WTC11 (cell line): ENCODE measurements around the gene METTL24. TPM values are rescaled to one million over a fixed set of nuclear protein-coding genes. Genes with fewer than 3 reads are reported as not detected.
"Not testable (repeated sequence)": the region's sequence is repeated elsewhere in the genome, so short reads cannot be mapped to it uniquely, and the experiment has no call there.

ENCODE experiments used
- ATAC-seq: fragments of 200-7000 bp; cut with Tn5 transposase; 2 replicates; pipeline ENCODE4 v1.10.0; 2021; ENCODE audit warnings: mild to moderate bottlenecking, moderate library complexity
- CTCF ChIA-PET: fragments of 300-600 bp; sonication (Branson Sonifier 250); formaldehyde crosslinking; loops from one replicate; lab custom pipeline; 2021; ENCODE audit warnings: antibody characterized with exemption; lab: Charles Lee
- POLR2A ChIA-PET: fragments of 350-600 bp; sonication (Branson Sonifier 250); formaldehyde crosslinking; loops from one replicate; lab custom pipeline; 2021; ENCODE audit warnings: antibody characterized with exemption; lab: Charles Lee
- DNase-seq: peaks from one replicate; pipeline ENCODE4 v3.0.0; 2021; ENCODE audit warnings: low spot score
- H3K27ac Mint-ChIP-seq: 2 replicates; pipeline ENCODE4 v1.8.0; 2021; ENCODE audit warnings: mixed read lengths
- H3K27me3 Mint-ChIP-seq: 2 replicates; pipeline ENCODE4 v1.8.0; 2021; ENCODE audit warnings: low read depth, mild to moderate bottlenecking, moderate library complexity, mixed read lengths
- H3K36me3 Mint-ChIP-seq: 2 replicates; pipeline ENCODE4 v1.8.0; 2021; ENCODE audit warnings: mixed read lengths
- H3K4me1 Mint-ChIP-seq: 2 replicates; pipeline ENCODE4 v1.8.0; 2022; ENCODE audit warnings: mixed read lengths
- H3K4me3 Mint-ChIP-seq: 2 replicates; pipeline ENCODE4 v1.8.0; 2021; ENCODE audit warnings: mild to moderate bottlenecking, moderate library complexity, mixed read lengths
- H3K9me3 Mint-ChIP-seq: 2 replicates; pipeline ENCODE4 v1.8.0; 2021; ENCODE audit warnings: mixed read lengths
- EMX1 ChIP-seq: fragments of 250-450 bp; sonication (Bioruptor Pico); IDR thresholded peaks from 2 replicates; pipeline ENCODE4 v1.8.0; 2021; ENCODE audit warnings: mild to moderate bottlenecking
- ERG ChIP-seq: fragments of 250-450 bp; sonication (Bioruptor Pico); IDR thresholded peaks from 2 replicates; pipeline ENCODE4 v1.8.0; 2021; ENCODE audit warnings: mild to moderate bottlenecking
- FOXJ3 ChIP-seq: sonication (generic); formaldehyde crosslinking; IDR thresholded peaks from 2 replicates; pipeline ENCODE4 v1.9.0; 2021; ENCODE audit warnings: missing genetic modification reagents, mild to moderate bottlenecking, borderline replicate concordance
- GRHL2 ChIP-seq: fragments of 250-450 bp; sonication (Bioruptor Pico); IDR thresholded peaks from 2 replicates; pipeline ENCODE4 v1.8.0; 2022; ENCODE audit warnings: mild to moderate bottlenecking, moderate library complexity; ENCODE audit not compliant: insufficient replicate concordance, severe bottlenecking
- HMGA2 ChIP-seq: fragments of 250-450 bp; sonication (Bioruptor Pico); IDR thresholded peaks from 2 replicates; pipeline ENCODE4 v1.4.0; 2021; ENCODE audit warnings: mild to moderate bottlenecking, moderate library complexity
- HMGXB4 ChIP-seq: sonication (generic); formaldehyde crosslinking; IDR thresholded peaks from 2 replicates; pipeline ENCODE4 v1.8.1; 2023; ENCODE audit warnings: mild to moderate bottlenecking, moderate library complexity, missing genetic modification reagents
- JUN ChIP-seq: sonication (generic); formaldehyde crosslinking; IDR thresholded peaks from 2 replicates; pipeline ENCODE4 v1.8.0; 2023; ENCODE audit warnings: mild to moderate bottlenecking, missing genetic modification reagents
- KAT7 ChIP-seq: sonication (generic); formaldehyde crosslinking; IDR thresholded peaks from 2 replicates; pipeline ENCODE4 v1.8.1; 2023; ENCODE audit warnings: missing genetic modification reagents, mild to moderate bottlenecking, borderline replicate concordance
- PRRX2 ChIP-seq: fragments of 250-450 bp; sonication (Bioruptor Pico); IDR thresholded peaks from 2 replicates; pipeline ENCODE4 v1.8.0; 2021; ENCODE audit warnings: mild to moderate bottlenecking
- SMAD3 ChIP-seq: sonication (generic); formaldehyde crosslinking; IDR thresholded peaks from 2 replicates; pipeline ENCODE4 v1.8.0; 2022; ENCODE audit warnings: missing genetic modification reagents, mild to moderate bottlenecking, borderline replicate concordance
- ZNF317 ChIP-seq: sonication (generic); formaldehyde crosslinking; IDR thresholded peaks from 2 replicates; pipeline ENCODE4 v1.8.1; 2023; ENCODE audit warnings: low read depth, mild to moderate bottlenecking, moderate library complexity, missing genetic modification reagents, borderline replicate concordance
- ZNF396 ChIP-seq: fragments of 250-450 bp; sonication (Bioruptor Pico); IDR thresholded peaks from 2 replicates; pipeline ENCODE4 v1.8.0; 2021; ENCODE audit warnings: mild to moderate bottlenecking, moderate library complexity, borderline replicate concordance
- ZNF512 ChIP-seq: sonication (generic); formaldehyde crosslinking; IDR thresholded peaks from 2 replicates; pipeline ENCODE4 v1.8.1; 2022; ENCODE audit warnings: missing genetic modification reagents, borderline replicate concordance
- total RNA-seq: library from RNA; stranded (reverse); gene quantifications from 3 replicates; pipeline ENCODE4 v1.2.3, GENCODE V29; 2021
- TF ChIP-seq, protein P1 (sequence below): sonication (generic); formaldehyde crosslinking; IDR thresholded peaks from 2 replicates; pipeline ENCODE4 v1.8.1; 2022; ENCODE audit warnings: low read depth, missing genetic modification reagents, borderline replicate concordance
- TF ChIP-seq, protein P2 (sequence below): sonication (generic); formaldehyde crosslinking; IDR thresholded peaks from 2 replicates; pipeline ENCODE4 v1.8.1; 2023; ENCODE audit warnings: mild to moderate bottlenecking, missing genetic modification reagents, moderate library complexity

Gene METTL24
- total RNA-seq, 1 experiment from 2014 or later = 0.31 TPM

GRCh38 chr6:110246378-110246777, 111.8 kb downstream of the METTL24 start:
- ChIA-PET CTCF (interaction anchor here (2.3 kb wide), 1 partner anchor 96 kb away, joined by 7 read pairs; no protein-coding TSS in a partner anchor), POLR2A (no interaction called here)
- Mint-ChIP-seq H3K27me3 (no peaks in the 10 kb centered on the region), H3K9me3 (peaks cover 6% of the 10 kb centered on the region; the same call in 1 of the 2 replicates), H3K4me3 (no peak overlapping the region), H3K4me1 (peaks cover 18% of the 10 kb centered on the region), H3K27ac (no peak overlapping the region), H3K36me3 (no peaks in the 10 kb centered on the region)
- ATAC-seq = no peak
- no peak for TF ChIP-seq PRRX2 (CRISPR knock-in tag)
- TF ChIP-seq, protein P1, sequence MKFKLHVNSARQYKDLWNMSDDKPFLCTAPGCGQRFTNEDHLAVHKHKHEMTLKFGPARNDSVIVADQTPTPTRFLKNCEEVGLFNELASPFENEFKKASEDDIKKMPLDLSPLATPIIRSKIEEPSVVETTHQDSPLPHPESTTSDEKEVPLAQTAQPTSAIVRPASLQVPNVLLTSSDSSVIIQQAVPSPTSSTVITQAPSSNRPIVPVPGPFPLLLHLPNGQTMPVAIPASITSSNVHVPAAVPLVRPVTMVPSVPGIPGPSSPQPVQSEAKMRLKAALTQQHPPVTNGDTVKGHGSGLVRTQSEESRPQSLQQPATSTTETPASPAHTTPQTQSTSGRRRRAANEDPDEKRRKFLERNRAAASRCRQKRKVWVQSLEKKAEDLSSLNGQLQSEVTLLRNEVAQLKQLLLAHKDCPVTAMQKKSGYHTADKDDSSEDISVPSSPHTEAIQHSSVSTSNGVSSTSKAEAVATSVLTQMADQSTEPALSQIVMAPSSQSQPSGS (CRISPR knock-in tag) = no peak
- TF ChIP-seq JUN = no peak
- no peak for TF ChIP-seq ZNF317 (CRISPR knock-in tag)
- no peak for TF ChIP-seq SMAD3 (CRISPR knock-in tag)
- TF ChIP-seq KAT7 (CRISPR knock-in tag) = no peak
- no peak for TF ChIP-seq ZNF396 (CRISPR knock-in tag)
- TF ChIP-seq, protein P2, sequence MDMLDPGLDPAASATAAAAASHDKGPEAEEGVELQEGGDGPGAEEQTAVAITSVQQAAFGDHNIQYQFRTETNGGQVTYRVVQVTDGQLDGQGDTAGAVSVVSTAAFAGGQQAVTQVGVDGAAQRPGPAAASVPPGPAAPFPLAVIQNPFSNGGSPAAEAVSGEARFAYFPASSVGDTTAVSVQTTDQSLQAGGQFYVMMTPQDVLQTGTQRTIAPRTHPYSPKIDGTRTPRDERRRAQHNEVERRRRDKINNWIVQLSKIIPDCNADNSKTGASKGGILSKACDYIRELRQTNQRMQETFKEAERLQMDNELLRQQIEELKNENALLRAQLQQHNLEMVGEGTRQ (CRISPR knock-in tag) = no peak
- no peak for TF ChIP-seq ZNF512 (CRISPR knock-in tag)
- no peak for TF ChIP-seq ERG (CRISPR knock-in tag)
- TF ChIP-seq HMGXB4 (CRISPR knock-in tag) = no peak
- no peak for TF ChIP-seq HMGA2 (CRISPR knock-in tag)
- TF ChIP-seq GRHL2 = no peak
- no peak for TF ChIP-seq EMX1 (CRISPR knock-in tag)
- TF ChIP-seq FOXJ3 (CRISPR knock-in tag) = no peak
- no peak for DNase-seq

GRCh38 chr6:110244621-110245020, 113.5 kb downstream of the METTL24 start:
- H3K27me3 Mint-ChIP-seq, DNase-seq, H3K9me3 Mint-ChIP-seq, H3K27ac Mint-ChIP-seq, POLR2A ChIA-PET, H3K4me3 Mint-ChIP-seq, ATAC-seq, H3K36me3 Mint-ChIP-seq: not testable (repeated sequence)
- peaks cover 11% of the 10 kb centered on the region; the same call in 1 of the 2 replicates for H3K4me1 Mint-ChIP-seq
- CTCF ChIA-PET = interaction anchor here (1.0 kb wide), 1 partner anchor 97 kb away, joined by 4 read pairs; no protein-coding TSS in a partner anchor
